Measurements from ENCODE around the gene TAOK2.

The TAOK2 gene

DNA sequence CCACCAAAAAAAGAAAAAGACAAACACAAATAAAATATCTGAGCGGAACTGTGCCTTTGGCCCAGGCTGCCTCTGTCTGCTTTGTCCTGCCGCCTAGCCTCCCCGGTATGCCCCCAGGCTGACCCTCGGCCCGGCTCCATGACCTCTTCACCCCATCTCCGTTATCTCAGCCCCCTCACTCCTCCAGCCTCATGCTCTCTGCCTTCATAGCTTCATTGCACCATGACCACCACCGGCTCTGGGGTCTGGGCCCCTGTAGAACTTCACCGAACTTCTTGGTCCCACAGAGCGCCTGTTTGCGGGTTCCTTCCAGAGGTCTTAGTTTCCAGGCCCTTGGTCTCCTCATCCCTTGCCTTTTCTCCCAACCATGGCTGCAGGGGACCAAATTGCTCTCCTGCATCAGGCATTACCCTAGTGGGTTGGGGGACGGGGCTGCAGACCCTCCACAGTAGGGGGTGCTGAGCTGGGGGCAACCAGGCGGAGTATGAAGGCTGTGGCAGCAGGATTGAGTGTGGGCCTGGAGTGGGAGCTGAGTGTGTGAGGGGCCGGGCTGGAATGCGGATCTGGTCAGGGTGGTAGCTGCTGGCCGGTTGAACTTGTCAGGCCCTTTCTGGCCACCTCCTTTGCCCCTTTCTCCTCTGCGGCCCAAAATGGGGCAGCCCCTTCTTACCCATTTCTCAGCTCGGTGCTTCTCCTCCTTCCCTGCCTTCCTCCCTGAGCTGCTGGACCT is 14.8 kb downstream of the TAOK2 start:
- no peak for DNase-seq

- DNase-seq, result no peak
Measured at GRCh38 chr16:29989111-29989858, 15.6 kb downstream of the TAOK2 start.

DNA sequence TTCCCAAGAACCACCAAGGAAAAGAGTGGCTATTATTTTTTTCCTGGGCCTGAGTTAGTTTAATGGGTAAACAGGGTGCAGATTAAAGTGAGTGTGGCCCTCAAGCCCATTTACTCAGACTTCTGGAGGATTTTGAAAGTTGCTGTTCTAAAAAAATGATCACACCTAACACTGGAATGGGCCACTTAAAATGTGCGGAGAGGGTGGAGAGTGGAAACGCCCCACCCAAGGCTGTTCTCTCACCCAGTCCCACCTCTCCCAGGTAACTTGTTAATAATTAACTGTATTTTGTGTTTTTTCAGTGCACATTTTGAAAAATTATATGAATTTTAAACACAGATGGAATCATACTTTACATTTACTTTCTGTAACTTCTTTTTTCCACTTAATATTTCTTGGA is 16.4 kb downstream of the TAOK2 start:
- no peak for DNase-seq

DNA sequence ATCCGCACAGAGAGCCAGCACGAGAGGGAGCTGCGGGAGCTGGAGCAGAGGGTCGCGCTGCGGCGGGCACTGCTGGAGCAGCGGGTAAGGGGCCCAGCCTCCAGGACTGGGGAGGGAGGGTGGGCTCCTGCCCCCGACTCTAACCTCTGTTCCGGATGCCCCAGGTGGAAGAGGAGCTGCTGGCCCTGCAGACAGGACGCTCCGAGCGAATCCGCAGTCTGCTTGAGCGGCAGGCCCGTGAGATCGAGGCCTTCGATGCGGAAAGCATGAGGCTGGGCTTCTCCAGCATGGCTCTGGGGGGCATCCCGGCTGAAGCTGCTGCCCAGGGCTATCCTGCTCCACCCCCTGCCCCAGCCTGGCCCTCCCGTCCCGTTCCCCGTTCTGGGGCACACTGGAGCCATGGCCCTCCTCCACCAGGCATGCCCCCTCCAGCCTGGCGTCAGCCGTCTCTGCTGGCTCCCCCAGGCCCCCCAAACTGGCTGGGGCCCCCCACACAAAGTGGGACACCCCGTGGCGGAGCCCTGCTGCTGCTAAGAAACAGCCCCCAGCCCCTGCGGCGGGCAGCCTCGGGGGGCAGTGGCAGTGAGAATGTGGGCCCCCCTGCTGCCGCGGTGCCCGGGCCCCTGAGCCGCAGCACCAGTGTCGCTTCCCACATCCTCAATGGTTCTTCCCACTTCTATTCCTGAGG is 17.4 kb downstream of the TAOK2 start:
- no peak for DNase-seq

- no peak for DNase-seq
Measured at GRCh38 chr16:29991571-29991904, 17.9 kb downstream of the TAOK2 start.

DNA sequence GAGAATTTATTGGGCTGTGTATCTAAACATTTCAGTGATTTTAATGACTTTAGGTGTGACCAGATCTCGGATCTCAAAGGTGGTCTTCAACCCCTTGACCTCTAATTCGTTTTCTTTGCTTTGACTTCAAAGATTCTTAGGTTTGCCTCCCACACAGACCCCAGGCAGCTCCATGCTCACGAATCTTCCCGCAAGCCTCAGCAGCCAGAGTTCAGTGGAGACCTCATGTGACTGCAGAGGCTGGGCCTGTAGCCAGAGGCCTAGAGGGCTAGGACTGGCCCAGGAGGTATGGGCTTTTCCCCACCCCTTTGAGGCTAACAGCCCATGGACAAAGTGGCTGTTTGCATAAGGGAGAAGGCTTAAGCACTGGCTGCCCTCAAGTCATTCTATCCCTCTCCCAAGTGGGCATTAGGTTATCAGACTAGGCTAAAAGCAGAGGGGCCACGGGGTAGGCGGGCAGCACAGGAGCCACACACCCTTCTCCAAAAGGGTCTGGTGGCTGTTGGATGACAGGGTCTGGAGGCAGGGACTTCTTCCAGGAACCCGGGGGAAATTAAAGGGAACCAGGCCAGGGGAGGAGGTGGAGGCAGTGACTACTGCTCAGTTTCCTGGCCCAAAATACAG is 18.8 kb downstream of the TAOK2 start:
- DNase-seq, result no peak

- DNase-seq, result no peak
Measured at GRCh38 chr16:29993191-29993902, 19.7 kb downstream of the TAOK2 start.

- DNase-seq, result no peak
Measured at GRCh38 chr16:29993903-29994599, 20.4 kb downstream of the TAOK2 start.

- no peak for DNase-seq
Measured at GRCh38 chr16:29994600-29995323, 21.1 kb downstream of the TAOK2 start.

GRCh38 chr16:29995324-29995910 is 21.7 kb downstream of the TAOK2 start, which contains the start of gene HIRIP3:
TSS of gene HIRIP3 (minus strand) at chr16:29995617. CDS start at chr16:29995605, 12 bp downstream.
- DNase-seq, result peak; percentile 87

DNA sequence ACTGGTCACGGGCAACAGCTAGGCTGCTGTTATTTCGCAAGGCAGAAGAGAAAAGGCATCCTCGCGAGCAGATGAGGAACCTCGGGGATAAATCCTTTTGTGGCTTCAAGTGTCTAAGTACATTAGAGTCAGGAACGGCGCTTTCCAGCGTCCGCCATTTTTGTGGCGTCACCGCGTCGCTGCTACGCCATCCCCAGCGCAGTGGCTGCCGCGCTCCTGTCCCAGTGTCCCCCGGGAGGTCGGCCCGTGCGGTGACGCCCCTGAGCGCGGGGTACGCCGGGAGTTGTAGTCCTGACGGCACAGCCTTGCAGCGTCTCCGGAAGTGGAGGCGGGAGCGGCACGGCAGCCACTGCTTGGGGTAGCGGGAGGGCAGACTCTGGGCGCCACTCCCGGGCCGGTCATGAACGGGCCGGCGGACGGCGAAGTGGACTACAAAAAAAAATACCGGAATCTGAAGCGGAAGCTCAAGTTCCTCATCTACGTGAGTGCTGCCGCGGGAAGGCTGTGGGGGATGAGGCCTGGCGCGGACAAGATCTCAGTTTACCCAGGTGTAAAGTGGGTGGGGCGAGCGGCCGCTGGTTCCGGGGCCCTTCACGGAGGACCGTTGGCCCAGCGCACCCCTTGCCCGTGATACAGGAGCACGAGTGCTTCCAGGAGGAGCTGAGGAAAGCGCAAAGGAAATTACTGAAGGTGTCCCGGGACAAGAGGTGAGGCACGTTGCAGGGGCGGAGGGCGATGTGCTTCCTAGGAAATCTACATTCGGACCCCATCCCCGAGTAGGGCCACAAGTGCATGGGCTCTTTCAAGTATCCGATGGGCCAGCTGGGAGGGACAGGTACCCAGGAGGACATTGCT is 22.5 kb downstream of the TAOK2 start, which contains the start of gene INO80E:
INO80E (plus strand) TSS at position 331 of the 855 bp plus-strand sequence; CDS start at position 401, 70 bp downstream.
- peak; percentile 98 for DNase-seq

DNA sequence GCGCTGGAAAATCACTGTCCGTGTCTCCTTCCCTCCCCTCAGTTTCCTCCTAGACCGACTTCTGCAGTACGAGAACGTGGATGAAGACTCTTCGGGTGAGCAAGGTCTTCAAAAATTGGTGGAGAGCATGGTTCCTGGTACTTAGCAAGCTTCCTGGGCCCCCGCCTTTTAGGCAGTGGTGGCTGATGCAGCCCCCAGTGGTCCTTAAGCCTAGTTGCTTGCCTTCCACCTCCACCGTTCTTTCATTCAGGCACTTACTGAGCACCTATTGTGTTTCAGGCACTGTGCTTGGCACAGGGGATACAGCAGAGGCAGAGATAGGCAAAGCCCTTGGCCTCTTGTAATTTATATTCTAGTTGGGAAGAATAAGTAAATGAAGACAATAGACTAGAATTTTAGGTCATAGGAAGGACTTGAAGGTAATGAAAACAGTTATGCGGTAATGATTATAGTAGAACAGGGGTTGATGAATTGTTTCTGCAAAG is 23.1 kb downstream of the TAOK2 start:
- no peak for DNase-seq

- DNase-seq, result no peak
Measured at GRCh38 chr16:29999605-30000004, 25.9 kb downstream of the TAOK2 start.

DNA sequence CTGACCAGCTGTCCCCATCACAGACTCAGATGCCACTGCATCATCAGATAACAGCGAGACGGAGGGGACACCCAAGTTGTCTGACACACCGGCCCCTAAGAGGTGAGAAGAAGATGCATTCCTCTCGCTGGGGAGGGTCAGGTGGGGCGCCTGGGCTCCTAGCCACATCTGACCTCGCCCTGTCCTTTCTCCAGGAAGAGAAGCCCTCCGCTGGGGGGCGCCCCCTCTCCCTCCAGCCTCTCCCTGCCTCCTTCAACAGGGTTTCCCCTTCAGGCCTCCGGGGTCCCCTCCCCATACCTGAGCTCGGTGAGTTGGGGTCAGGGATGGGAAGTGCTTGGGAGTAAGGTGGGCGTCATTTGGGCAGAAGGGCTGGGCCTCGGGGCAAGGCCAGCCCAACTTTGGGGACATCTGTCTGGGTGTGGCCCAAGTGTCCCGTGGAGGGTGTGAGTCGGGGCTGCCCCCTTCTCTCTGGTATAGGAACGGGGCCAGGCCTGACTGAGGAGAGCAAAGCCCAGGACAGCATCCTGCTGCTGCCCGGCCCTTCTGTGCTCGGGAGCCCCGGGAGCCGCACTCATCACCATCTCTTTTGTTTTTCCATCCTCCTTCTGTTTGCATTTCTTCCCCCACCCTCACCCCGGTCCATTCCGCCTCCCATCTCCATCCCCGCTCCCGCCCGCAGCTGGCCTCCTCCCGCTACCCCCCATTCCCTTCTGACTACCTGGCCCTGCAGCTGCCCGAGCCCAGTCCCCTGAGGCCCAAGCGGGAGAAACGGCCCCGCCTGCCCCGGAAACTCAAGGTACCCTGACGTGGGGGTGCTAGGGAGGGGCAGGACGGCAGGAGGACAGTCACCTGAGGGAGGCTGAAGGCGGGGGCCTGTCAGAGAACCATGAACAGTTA is 27.3 kb downstream of the TAOK2 start:
- no peak for DNase-seq

DNA sequence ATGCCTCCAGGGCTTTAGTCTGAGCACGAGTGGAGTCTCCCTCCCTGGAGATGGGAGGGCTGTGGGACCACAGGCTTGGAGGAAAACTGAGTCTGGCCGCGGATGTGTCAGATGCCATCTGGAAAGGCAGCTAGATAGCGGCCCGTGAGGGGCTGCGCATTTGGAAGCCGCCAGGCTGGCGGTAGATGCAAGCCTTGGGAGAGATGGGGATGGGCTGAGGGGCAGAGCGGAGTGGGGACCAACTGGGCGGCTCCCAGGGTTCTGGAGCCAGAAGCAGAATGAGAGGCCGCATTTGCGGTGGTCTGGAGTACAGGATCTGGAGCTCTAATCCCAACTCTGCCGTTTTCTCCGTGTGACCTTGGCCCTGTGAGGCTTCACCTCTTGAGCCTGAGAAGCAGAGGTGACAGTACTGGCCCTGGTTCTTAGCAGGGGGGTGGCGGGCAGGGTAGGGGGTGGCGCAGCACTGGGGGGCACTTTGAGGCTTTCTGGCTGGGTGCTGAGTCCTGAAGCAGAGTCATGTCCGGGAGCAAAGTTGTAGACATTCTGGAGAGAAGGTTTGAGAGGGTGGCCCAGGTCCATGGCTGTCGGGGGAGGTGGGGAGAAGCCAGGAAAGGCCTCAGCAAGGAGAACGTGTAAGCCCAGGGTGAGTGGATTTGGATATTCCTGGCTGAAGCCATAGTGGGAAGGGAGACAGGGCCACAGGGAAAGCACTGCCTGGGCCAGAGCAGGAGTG is 29.1 kb downstream of the TAOK2 start:
- DNase-seq, result no peak

GRCh38 chr16:30003670-30004423 is 30.2 kb downstream of the TAOK2 start:
- DNase-seq, result no peak

- DNase-seq, result no peak
Measured at GRCh38 chr16:30004424-30004776, 30.7 kb downstream of the TAOK2 start.
